Lung (tissue), 16 donors: Measurements from ENCODE around the gene KCNJ14. TPM values are rescaled to one million over a fixed set of nuclear protein-coding genes. Genes with fewer than 3 reads are reported as not detected.

Experiments
- ATAC-seq: fragments of 200-7000 bp; cut with Tn5 transposase; one replicate; pipeline ENCODE4 v1.9.1; 2020; ENCODE audit warnings: moderate number of reproducible peaks; ENCODE audit not compliant: insufficient read depth, low FRiP score
- DNase-seq, 3 donors: peaks; one replicate each; pipeline ENCODE4 v3.0.0-alpha.2; 2013 to 2017
- H3K27ac ChIP-seq, 2 donors: one replicate each; pipeline ENCODE4 v1.5.1; 2013; ENCODE audit warnings: mild to moderate bottlenecking in 2 of 2, moderate library complexity in 2 of 2, control low read depth in 1 of 2, inconsistent platforms in 1 of 2, low read depth in 1 of 2, low read length in 1 of 2
- H3K27me3 ChIP-seq, 3 donors: one replicate each; pipeline ENCODE4 v1.5.1; 2013; ENCODE audit warnings: low read length in 2 of 3; ENCODE audit not compliant: control insufficient read depth in 3 of 3, insufficient read depth in 3 of 3
- H3K36me3 ChIP-seq, 4 donors: one replicate each; pipeline ENCODE4 v1.5.1; 2013; ENCODE audit warnings: low read length in 4 of 4, mild to moderate bottlenecking in 1 of 4, moderate library complexity in 1 of 4; ENCODE audit not compliant: control insufficient read depth in 4 of 4, insufficient read depth in 4 of 4
- H3K4me1 ChIP-seq, 5 donors: one replicate each; pipeline ENCODE4 v1.5.1; 2013; ENCODE audit warnings: low read length in 5 of 5, mild to moderate bottlenecking in 2 of 5, moderate library complexity in 1 of 5; ENCODE audit not compliant: control insufficient read depth in 5 of 5, insufficient read depth in 5 of 5
- H3K4me3 ChIP-seq: one replicate; pipeline ENCODE4 v1.5.1; 2013; ENCODE audit warnings: mild to moderate bottlenecking, control low read depth, moderate library complexity
- H3K9ac ChIP-seq, 2 donors: one replicate each; pipeline ENCODE4 v1.5.1; 2013; ENCODE audit warnings: low read length in 2 of 2, control low read depth in 1 of 2; ENCODE audit not compliant: insufficient read depth in 1 of 2
- H3K9me3 ChIP-seq, 4 donors: one replicate each; pipeline ENCODE4 v1.5.1; 2013; ENCODE audit warnings: low read length in 3 of 4, mild to moderate bottlenecking in 1 of 4, moderate library complexity in 1 of 4; ENCODE audit not compliant: control insufficient read depth in 4 of 4, insufficient read depth in 3 of 4
- CTCF ChIP-seq: IDR thresholded peaks from 2 replicates; pipeline ENCODE4 v1.5.1; 2012; ENCODE audit warnings: mild to moderate bottlenecking; ENCODE audit errors: control extremely low read depth, extremely low read depth
- WGBS, 2 donors: extraction: QIAGEN DNeasy Blood & Tissue Kit; methylation state at CpG; one replicate each; pipeline ENCODE4 v1.1.7; 2013; 5-methylcytosine and 5-hydroxymethylcytosine counted together
- long read RNA-seq, 5 donors: transcript quantifications; one replicate each; lab custom pipeline, GENCODE V29; 2026
- polyA plus RNA-seq, 2 donors: library from polyadenylated mRNA; stranded (reverse); fragments of 200-250 nt; gene quantifications; one replicate each; pipeline ENCODE4 v1.2.1, GENCODE V29; 2013
- total RNA-seq, 2 donors: library from RNA; depleted of rRNA in 1 of 2; stranded (reverse); fragments of >200 nt in 1 of 2; gene quantifications; one replicate each; pipeline ENCODE4 v1.2.1, GENCODE V29; 2014 to 2021
- donor health status: control.
- donor health status: control.
- donor health status: Bipolar disorder and iron deficiency.
- donor health status: healthy.
- donor health status: DM: yes; HTN: yes; CAD: no.

The KCNJ14 gene
- total RNA-seq (under 1 TPM; 0.82 to 0.83 TPM), polyA plus RNA-seq (under 1 TPM; 0.21 to 0.35 TPM)
- long read RNA-seq, donor 1, result 0 reads
- long read RNA-seq, donor 2, result 0 reads
- long read RNA-seq, donor 3, result 0 reads
- long read RNA-seq, donor 4, result 0 reads
- long read RNA-seq, donor 5, result 0 reads

GRCh38 chr19:48455171-48455907, at the start of gene KCNJ14:
Gene KCNJ14, plus strand, starts transcription at chr19:48455574. Its CDS starts 6,151 bp downstream, at chr19:48461725.
- WGBS, 2 donors, result 87 to 91% methylated on average over 16 of the region's 16 CpGs
- ATAC-seq (no peak), DNase-seq (no peak)
- Histone ChIP-seq H3K9me3 (no peaks in the 10 kb centered on the region), H3K27me3 (no peaks in the 10 kb centered on the region), H3K36me3 (peaks cover 13 to 51% (median 21%) of the 10 kb centered on the region in 4 donors), H3K9ac (no peak within 1 kb of the TSS), H3K4me1 (no peaks in the 10 kb centered on the region), H3K4me3 (no peak within 1 kb of the TSS), H3K27ac (no peak within 1 kb of the TSS)
- TF ChIP-seq CTCF, result no peak

- Histone ChIP-seq H3K27me3 (peaks cover 0 to 4% (median 0%) of the 10 kb centered on the region in 3 donors), H3K27ac (no peak overlapping the region), H3K9me3 (peaks cover 0 to 7% (median 0%) of the 10 kb centered on the region in 4 donors), H3K36me3 (no peaks in the 10 kb centered on the region), H3K4me3 (no peak overlapping the region), H3K4me1 (no peaks in the 10 kb centered on the region), H3K9ac (no peak overlapping the region)
- TF ChIP-seq CTCF, result no peak
- no peak for ATAC-seq
- DNase-seq, result no peak
- 78 to 82% methylated on average over 13 of the region's 13 CpGs for WGBS, 2 donors
These were observed 49.5 kb upstream of the KCNJ14 start for GRCh38 chr19:48405850-48406249.

DNA sequence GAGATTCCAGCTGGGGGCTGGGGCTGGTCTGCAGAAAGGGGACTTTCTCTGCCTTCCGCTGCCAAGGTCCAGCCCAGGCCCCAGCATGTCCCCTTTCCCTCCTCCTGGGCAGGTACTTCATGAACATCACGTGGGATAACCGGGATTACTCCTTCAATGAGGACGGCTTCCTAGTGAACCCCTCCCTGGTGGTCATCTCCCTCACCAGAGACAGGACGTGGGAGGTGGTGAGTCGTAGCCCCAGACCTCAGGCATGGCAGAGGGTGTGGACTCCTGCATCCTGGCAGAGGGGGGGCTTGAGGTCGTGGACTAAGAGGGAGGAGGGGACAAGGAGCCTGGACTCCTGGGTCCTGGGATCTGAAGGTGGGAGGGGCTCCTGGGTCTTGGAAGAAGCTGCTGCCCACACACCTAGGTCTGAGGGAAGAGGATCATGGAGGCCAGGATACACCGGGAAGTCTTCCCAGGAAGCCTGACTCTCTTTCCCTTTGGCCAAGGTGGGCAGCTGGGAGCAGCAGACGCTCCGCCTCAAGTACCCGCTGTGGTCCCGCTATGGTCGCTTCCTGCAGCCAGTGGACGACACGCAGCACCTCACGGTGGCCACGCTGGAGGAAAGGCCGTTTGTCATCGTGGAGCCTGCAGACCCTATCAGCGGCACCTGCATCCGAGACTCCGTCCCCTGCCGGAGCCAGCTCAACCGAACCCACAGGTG, 41.3 kb upstream of the KCNJ14 start:
- peaks cover 0 to 5% (median 0%) of the 10 kb centered on the region in 5 donors for H3K4me1 ChIP-seq
- H3K27me3 ChIP-seq, result peaks cover 0 to 6% (median 0%) of the 10 kb centered on the region in 3 donors
- ATAC-seq (no peak), DNase-seq (no peak)
- H3K36me3 ChIP-seq, result no peaks in the 10 kb centered on the region
- no peak overlapping the region for H3K9ac ChIP-seq
- H3K27ac ChIP-seq, result no peak overlapping the region
- no peak overlapping the region for H3K4me3 ChIP-seq
- WGBS, 2 donors, result 43 to 56% methylated on average over 24 of the region's 24 CpGs
- TF ChIP-seq CTCF, result no peak
- H3K9me3 ChIP-seq, result no peaks in the 10 kb centered on the region
